Measurements from ENCODE around the gene FOXN3.

FOXN3 gene

DNA sequence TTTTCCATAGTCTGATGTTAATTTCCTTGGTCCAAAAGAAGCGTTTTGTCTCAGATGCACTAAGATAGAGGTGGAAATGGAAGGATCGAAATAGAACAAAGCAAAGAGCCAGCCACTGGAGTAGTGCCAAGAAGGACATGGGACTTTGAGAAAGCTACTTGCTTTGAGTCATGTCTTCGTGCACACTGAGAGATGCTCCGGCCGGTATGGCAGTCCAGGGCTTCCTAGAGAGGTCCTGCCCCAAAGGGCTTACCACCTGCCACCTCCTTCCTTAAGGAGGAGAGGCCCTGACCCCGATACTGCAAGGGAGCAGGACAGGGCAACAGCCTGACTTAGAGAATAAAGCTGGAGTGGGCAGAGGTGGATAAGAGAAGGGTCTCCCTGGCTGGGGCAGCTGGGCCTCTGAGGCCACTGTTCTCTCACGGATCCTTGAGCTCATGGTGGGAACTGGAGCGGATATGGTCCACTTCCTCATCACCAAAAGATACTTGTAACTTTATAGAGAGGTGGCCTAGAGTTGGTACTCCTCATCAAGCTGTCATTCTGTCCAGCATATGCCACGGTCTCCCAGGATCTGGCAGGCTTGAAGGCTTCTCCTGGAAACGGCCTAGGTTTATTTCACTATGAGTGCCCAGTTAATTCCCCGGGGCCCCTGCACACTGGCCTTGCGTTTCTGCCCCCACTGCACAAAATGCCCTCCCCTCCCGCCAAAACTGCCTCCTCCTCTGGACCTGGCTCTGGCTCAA, 57.4 kb downstream of the FOXN3 start:
- DNase-seq (ENCODE audit: low spot score) = no peak

DNA sequence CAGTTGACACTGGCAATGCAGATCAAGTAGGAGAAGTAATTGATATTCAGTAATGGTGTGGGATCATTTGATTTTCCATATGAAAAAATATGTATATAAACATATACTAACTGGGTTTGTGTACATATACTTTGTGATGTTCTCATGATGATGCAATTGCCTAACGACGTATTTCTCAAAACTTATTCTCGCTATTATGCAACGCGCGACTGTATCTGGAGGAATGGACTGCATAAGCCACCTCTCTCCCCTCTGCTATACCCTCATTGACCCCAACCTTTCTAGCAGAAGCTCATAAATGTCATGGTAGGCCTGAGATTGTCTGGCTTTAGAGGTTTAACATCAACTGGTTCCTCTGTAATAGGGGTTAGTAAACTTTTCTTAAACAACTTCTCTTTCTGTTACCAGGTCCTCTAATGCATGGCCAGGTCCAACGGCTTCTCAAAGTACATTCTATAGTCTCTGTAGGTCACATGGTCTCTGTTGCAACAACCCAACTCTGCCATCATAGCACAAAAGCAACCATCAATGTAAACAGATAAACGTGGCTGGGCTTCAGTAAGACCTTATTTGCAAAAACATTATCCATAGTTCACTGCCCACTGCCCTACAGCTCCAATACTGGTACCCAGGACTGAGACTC, 59.3 kb downstream of the FOXN3 start:
- no peak for DNase-seq (ENCODE audit: low spot score)

DNA sequence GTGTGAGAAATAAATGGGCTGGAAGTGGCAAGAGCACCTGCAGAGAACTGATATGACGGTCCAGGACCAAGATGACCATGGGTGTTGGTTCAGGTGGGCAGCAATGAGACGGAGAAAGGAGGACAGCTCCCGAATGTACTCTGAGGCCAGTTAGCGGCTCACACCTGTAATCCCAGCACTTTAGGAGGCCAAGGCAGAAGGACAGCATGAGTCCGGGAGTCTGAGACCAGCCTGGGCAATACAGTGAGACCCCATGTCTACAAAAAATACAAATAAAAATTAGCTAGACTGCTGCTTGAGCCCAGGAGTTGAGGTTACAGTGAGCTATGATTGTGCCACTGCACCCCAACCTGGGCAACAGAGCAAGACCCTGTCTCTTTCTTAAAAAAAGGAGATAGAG, 60.1 kb downstream of the FOXN3 start:
- DNase-seq (ENCODE audit: low spot score) = no peak

DNA sequence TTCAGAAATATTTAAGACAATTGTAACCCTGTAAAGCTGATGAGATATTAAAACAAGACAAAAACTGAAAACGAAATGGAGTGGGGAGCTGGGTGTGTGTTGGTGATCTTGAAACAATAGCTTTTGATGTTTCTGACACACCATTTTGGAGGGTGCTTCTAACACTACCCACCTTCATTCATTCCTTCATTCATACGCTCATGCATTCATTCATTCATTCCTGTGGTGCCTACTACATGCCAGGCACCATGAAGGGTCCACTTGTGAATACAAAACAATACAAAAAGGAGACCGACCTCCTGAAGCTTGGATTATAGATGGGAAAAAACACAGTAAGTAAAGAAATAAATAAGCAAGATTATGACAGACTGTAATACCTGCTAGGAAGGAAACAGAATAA, 60.5 kb downstream of the FOXN3 start:
- no peak for DNase-seq (ENCODE audit: low spot score)

DNA sequence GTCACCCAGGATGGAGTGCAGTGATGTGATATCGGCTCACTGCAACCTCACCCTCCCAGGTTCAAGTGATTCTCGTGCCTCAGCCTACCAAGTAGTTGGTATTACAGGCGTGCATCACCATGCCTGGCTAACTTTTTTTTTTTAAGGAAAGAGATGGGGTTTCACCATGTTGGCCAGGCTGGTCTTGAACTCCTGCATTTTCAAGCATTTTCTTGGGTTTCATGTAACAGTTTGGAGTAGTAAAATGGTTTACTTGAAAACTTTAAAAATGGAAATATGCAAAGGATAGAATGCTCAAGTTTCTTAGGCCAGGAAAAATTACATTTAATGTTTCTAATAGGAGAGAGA, 63.3 kb downstream of the FOXN3 start:
- DNase-seq (ENCODE audit: low spot score) = no peak

DNA sequence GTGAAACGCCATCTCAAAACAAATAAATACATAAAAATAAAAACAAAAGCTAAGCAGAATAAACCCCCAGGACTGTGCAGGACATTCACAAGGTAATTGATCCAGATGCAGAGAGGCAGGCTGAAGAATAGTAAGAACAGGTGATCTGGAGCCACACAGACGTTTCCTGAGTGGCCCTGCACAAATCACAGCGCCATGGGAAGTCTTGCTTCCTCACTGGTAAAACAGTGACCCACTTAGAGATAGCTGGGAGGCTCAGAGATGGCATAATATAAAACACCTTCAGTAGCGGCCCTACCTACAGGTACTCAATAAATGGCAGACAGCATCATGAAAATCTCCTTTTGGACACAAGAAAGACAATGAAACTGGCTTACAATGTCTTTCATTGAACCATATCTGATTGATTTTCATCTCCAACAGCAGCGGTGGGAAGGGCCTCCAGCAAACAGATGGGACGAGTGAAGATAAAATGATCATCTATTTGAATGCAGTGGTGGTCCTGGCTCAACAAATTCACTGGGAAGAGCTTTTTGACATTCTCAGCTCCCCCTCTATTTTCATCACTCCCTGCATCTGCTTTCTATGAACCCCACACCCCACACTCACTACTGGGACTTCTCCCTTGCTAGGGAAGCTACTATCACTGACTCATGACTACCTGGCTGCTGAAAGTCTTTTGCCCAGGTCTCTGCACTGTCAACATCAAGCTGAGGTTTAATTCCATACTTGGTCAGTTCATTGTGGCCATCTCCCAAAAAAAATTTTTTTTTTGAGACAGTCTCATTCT, 63.9 kb downstream of the FOXN3 start:
- no peak for DNase-seq (ENCODE audit: low spot score)

DNA sequence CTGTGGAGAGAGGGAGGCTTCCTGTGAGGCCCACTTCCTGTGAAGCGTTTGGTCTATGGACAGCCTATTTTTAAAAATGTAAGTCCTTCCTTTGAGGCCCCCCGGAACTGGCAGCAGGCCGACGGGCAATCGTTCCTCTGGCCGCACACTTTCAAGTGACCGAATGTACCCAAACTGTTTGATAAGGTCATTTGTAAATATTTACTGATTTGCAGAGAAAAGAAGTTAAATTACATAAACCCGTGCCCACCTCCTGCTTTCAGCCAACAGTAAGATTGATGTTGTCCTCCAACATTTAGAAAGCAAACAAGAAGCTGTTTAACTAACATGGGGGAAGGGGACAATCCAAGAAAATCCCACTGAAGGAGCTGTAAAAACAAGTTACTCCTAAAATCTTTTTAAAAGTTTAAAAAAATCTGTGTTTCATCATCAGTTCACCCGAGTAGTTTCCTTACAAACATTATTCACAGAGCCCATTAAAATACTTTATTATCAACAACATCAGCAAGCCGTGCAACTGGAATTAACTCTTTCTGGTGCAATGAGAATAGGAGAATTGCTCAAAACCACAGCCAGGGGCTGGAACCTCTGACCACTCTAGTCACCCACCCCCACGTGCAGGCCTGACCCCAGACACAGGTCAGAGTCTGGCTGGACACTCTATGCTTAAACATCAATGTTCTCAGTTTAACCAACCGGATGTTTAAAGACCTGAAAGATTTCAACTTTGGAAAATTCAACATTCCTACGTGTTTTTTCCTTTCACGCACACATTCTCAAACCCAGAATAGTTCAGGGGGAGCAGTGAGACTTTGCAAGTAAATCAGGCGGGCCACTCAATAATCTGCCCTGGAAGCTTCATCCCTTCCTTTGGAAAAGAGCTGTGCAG, 65.3 kb downstream of the FOXN3 start:
- no peak for DNase-seq (ENCODE audit: low spot score)

DNA sequence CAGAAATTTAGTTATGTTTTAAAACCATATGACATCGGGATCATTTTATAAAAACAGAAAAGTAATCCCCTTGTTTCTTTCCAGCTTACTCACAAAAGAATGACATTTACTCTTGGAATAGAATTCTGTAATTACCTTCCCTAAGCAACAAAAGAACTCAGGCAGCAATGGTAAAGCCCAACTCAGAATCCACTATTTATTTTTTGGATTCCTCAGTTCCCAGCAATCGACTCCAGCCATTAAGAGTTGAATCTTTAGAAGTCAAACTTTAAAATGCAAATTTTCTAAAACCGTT, 65.9 kb downstream of the FOXN3 start:
- DNase-seq (ENCODE audit: low spot score) = no peak

DNA sequence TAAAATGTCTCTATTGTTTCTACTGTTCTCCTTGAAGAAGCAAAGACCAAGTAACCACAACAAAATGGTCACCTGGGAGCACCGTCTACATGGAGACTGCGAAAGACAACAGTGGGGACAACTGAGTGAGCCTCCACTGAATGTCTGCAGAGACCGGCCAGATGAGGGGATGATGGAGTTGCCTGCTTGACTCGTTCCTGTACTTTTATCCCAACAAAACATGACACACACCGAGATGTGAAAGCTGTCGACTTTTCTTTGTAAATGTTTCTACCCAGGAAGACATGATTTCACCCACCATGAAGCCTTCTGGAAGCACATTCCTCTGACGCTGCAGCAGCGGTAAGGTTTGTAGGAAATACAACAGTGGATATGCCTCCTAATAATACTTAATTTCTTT, 66.9 kb downstream of the FOXN3 start:
- DNase-seq (ENCODE audit: low spot score) = no peak

DNA sequence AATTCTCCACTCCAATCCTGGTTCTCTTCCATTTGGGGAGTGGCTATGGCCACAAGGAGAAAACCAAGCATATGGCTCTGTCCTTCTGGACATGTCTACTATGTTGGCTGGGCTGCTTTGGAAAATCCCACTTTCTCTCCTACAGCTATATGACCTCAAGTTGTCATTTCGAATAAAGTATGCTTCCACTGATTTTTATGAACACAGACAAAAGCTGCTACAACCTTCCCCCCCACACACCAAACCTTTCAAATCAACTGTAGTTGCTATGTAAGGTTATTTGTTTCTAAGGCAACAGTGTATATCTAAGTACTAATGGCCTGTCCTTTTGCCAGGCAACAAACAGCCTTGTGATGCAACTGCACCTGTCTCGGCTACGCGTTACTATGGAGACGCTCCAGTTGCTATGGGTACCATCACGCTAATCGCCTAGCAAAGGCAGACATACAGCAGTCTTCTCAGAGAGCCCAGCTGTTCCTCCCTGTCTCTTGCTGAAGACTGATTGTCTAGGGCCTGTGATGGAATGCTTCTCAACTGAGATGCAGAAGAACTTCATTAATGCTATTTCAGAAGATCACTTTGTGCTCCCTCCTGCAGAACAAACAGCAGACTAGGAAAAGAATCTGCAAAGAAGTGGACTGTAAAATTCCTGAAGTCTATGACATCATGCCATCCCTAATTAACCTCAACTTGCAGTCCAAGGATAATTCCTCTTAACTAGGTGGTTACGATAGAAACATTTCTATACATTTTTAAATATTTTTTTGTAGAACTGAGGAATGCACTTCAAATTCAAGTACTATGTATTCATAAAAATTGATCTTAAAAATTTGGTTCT, 67.6 kb downstream of the FOXN3 start:
- DNase-seq (ENCODE audit: low spot score) = no peak

DNA sequence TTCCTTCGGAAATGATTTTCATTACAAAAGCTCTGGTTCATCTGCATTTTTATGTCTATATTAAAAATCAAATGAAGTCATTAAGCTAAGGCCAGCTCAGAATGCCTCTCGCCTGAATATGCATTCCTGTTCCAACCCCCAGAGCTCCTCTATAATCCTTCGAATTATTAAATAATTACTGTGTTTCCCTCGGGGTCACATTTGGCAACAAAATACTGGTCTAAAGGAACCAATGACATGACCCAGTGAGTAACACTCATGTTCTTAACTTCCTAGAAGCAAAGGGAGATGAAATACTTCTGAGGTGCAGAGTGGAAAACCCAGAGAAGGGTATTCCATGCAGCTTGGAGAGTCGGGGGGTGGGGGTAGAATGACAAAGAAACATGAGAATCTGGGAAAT, 68.3 kb downstream of the FOXN3 start:
- no peak for DNase-seq (ENCODE audit: low spot score)

DNA sequence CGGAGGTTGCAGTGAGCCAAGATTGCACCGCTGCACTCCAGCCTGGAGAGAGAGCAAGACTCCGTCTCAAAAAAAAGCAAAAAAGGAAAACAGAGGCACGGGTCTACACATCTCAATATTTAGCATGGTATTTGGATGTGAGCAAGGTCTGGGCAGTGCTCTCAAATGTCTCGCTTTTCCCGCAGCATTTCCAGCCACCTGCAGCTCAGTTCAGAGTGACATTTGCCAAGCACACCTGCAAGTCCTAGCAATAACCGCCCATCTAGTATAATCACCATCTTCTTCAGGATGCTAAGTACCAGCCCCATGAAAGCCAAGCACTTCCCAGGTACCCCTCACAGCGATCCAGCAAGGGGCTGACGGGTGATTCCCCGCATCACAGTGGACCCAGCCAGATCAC, 69.1 kb downstream of the FOXN3 start:
- no peak for DNase-seq (ENCODE audit: low spot score)

DNA sequence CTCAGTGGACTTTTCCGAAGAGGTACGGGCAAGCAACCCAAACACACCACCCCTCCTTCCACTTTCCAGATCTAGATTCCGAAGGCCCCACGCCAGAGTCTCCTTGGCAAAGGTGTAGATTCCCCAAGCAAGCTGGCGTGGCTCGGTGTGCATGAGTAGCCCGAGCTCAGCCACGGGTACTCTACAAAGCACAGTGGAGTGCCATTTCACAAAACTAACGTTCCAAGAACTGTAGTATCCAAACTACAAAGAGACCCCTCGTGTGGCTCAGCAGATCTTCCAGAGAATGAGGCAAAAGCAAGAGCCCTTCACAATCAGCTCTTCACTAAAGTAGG, 72.1 kb downstream of the FOXN3 start:
- no peak for DNase-seq (ENCODE audit: low spot score)

DNA sequence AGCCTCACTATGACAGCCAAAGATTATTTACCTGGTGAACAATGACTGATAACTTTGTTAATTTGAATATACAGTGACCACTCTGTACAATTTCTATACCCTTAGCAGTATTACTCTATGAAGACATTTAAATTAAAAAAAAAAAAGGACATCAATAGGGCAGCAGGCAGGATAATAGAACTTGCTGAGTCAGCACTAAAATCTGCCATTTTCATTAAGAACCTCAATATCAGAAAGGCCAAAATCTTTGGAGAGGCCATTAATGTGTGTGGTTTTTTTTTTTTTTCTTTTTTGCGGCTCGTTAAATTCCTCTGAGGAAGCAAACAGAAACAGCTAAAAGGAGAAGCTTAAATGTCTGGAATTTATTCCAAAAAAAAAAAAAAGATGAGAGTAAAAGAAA, 73.7 kb downstream of the FOXN3 start:
- DNase-seq (ENCODE audit: low spot score) = no peak

DNA sequence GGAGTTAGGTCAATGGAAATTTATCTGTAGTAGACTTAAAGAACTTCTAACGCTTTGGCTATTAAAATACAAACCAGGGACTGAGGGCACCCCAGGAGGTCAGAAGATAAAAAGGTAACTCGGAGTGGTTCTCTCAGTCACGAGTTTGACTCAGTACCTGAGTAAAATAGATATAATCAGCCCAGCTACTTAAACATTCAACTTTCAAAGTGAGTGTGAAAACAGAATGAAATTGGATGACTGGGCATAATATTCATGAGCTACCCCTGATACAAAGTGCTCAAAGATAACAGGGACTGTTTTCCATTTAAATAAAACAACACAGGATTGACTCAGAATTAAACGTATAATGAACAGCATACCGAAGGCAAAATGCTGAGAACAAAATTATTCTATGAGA, 75.0 kb downstream of the FOXN3 start:
- no peak for DNase-seq (ENCODE audit: low spot score)

DNA sequence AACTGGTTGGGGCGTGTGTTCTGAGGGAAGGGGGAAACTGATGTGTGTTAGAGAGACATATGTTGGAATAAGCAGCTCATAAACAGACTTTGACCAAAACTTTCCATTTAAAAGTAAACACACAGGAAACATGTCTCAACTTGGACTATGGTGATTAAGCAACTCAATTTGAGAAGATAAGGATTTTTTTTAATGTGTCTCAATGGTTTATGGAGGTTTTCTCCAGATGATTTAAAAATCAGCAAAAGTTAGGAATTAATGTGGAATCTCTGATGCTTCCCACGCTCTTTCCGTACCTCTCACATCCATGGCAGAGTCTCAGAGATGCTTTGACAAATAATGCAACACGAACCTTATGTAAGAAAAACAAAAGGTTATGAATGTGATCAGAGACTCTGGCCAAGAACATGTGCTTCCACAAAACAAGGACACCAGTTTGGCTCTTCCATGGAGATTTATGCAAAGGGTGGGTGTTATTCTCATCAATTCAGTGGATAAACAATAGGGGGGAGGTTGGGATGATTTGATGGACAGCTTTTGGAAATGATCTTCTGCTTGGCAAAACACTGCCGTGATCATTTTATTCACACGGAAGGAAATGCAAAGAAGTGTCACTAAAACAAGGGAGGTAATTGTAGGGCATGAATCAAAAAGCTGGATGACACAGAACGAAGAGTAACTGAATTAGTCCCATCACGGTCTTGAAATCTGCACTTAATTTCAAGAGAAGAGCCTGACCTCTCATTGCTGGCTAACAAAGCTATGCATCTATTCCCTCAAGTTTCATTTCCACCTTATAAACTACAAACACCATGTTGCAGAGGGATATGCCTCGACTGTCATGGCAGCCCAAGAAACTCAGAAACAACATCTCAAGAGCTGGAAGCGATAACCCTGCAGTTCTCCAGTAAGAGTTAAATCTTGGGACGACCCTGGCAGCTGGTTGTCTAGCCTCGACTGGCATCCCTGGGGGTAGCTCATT, 76.5 kb downstream of the FOXN3 start:
- no peak for DNase-seq (ENCODE audit: low spot score)

DNA sequence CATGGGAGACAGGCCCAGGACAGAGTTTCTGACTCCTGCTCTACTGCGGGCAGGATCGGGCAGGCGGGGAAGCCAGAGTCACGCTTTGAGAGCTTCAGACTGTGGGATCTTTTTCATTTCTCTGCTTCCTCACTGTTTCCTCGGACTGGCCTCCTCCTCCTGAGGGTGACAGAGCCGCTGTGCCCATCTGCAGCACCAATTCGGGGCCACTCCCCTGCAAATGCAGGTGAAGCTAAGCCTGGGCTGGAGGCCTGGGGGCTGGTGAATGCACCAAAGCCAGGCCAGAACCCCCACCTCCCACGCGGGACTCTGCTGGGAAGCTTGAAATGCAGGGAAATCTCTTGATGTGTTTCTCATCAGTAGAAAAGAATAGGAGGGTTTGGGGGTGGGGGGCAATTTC, 77.5 kb downstream of the FOXN3 start:
- no peak for DNase-seq (ENCODE audit: low spot score)

DNA sequence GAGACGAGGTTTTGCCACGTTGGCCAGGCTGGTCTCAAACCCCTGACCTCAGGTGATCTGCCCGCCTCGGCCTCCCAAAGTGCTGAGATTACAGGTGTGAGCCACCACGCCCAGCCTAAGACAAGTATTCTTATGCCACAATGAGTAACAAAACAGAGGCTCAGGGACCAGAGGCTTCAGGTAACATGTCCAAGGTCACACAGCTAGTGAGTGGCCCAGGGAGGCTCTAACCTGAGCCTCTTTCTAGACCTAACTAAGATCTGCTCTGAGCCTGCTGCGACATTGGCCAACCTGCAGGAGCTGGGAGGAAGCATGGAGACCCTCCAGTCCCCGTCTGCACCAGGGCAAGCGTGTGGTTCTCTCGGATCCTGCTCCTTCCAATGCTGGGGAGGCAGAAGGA, 77.9 kb downstream of the FOXN3 start:
- DNase-seq (ENCODE audit: low spot score) = no peak

DNA sequence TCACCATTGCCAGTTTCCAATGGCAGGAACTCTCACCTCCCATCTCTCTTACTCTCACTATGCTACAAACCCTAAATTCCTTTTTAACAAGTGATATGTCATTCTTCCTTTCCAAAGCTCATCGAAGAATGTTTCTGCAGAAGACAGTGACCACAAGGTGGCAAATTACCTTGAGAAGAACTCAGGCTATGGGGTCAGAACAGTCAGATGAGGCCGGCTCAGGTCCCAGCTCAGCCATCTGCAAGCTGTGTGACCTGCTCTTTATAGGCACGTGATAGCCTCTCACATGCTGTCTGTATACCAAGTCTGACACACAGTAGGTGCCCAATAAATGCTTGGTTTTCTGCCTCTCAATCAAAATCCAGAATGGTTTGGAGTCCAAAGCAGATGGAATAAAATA, 80.7 kb downstream of the FOXN3 start:
- peak; percentile 24 for DNase-seq (ENCODE audit: low spot score)

DNA sequence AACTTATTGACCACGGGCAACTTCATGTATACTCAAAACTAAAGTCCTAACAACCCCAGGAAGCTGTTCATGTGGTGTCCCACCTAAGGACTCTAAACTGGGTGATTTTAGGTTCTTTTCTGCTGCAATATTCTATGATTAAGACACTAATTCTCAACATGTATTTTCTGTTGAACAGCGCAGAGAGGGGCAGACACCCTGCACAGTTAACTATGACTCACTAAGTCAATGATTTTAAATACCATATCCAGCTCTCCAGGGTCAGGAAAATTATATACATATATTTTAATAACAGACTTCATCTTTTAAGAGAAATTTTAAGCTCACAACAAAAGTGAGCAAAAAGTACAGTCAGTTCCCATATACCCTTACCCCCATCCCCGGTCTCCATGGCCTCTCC, 85.0 kb downstream of the FOXN3 start:
- no peak for DNase-seq (ENCODE audit: low spot score)

DNA sequence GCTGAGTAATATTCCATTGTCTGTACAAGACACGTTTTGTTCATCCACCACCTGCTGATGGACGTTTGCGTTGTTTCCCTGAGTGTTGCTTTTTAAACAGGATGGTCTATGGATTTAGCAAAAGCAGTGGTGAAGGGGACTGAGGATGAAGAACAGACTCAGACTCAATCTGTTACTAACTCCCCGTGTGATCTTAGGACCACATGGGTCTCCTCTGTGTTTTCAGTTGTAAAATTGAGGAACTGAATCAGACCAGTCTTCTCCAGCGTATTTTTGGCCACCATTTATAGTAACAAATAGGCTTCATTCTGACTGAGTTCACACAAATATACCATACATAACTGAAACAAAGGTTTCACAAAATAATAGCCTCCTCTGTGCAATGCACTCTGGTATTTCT, 85.6 kb downstream of the FOXN3 start:
- DNase-seq (ENCODE audit: low spot score) = no peak

All from hematopoietic multipotent progenitor cell treated with erythropoietin and hydrocortisone succinate and interleukin-3 and kit ligand, for 17 days (in vitro differentiated cells).